ENCODE data around the gene PTPRG. TPM values are rescaled to one million over a fixed set of nuclear protein-coding genes. Genes with fewer than 3 reads are reported as not detected.

Gene PTPRG
- total RNA-seq, 1 donor from 2014 or later: 11.1 TPM

GRCh38 chr3:61524933-61525332, 36.4 kb upstream of the PTPRG start:
- no peaks in the 10 kb centered on the region for H3K36me3 ChIP-seq (ENCODE audit: control insufficient read depth, insufficient read depth, low read length)
- H3K27me3 ChIP-seq (ENCODE audit: control insufficient read depth, insufficient read depth, low read length): no peaks in the 10 kb centered on the region
- TF ChIP-seq CTCF (IDR thresholded peaks at IDR 0.05; ENCODE audit: insufficient read depth, low read length, severe bottlenecking): no peak
- DNase-seq (ENCODE audit: low read depth) (no peak), FAIRE-seq (no peak)
- H3K4me3 ChIP-seq (ENCODE audit: low read depth, low read length): no peak overlapping the region

- H3K4me3 ChIP-seq (ENCODE audit: low read depth, low read length): no peak overlapping the region
- no peak for FAIRE-seq
- no peak for DNase-seq (ENCODE audit: low read depth)
- H3K36me3 ChIP-seq (ENCODE audit: control insufficient read depth, insufficient read depth, low read length): no peaks in the 10 kb centered on the region
- no peak for TF ChIP-seq CTCF (IDR thresholded peaks at IDR 0.05; ENCODE audit: insufficient read depth, low read length, severe bottlenecking)
- peaks cover 1% of the 10 kb centered on the region for H3K27me3 ChIP-seq (ENCODE audit: control insufficient read depth, insufficient read depth, low read length)
Observed at GRCh38 chr3:61526308-61526707, 35.1 kb upstream of the PTPRG start.

GRCh38 chr3:61527011-61527410, 34.4 kb upstream of the PTPRG start:
- FAIRE-seq: no peak
- Histone ChIP-seq H3K27me3 (ENCODE audit: control insufficient read depth, insufficient read depth, low read length) (peaks cover 1% of the 10 kb centered on the region), H3K36me3 (ENCODE audit: control insufficient read depth, insufficient read depth, low read length) (no peaks in the 10 kb centered on the region), H3K4me3 (ENCODE audit: low read depth, low read length) (no peak overlapping the region)
- DNase-seq (ENCODE audit: low read depth): no peak
- TF ChIP-seq CTCF (IDR thresholded peaks at IDR 0.05; ENCODE audit: insufficient read depth, low read length, severe bottlenecking): no peak

GRCh38 chr3:61530355-61530754, 31.0 kb upstream of the PTPRG start:
- DNase-seq (ENCODE audit: low read depth) (peak; percentile 50), FAIRE-seq (no peak)
- H3K27me3 ChIP-seq (ENCODE audit: control insufficient read depth, insufficient read depth, low read length): peaks cover 1% of the 10 kb centered on the region
- TF ChIP-seq CTCF (IDR thresholded peaks at IDR 0.05; ENCODE audit: insufficient read depth, low read length, severe bottlenecking): peak; percentile 63
- no peak overlapping the region for H3K4me3 ChIP-seq (ENCODE audit: low read depth, low read length)
- no peaks in the 10 kb centered on the region for H3K36me3 ChIP-seq (ENCODE audit: control insufficient read depth, insufficient read depth, low read length)

GRCh38 chr3:61531528-61531927, 29.8 kb upstream of the PTPRG start:
- no peaks in the 10 kb centered on the region for H3K36me3 ChIP-seq (ENCODE audit: control insufficient read depth, insufficient read depth, low read length)
- DNase-seq (ENCODE audit: low read depth) (no peak), FAIRE-seq (no peak)
- no peak for TF ChIP-seq CTCF (IDR thresholded peaks at IDR 0.05; ENCODE audit: insufficient read depth, low read length, severe bottlenecking)
- peaks cover 1% of the 10 kb centered on the region for H3K27me3 ChIP-seq (ENCODE audit: control insufficient read depth, insufficient read depth, low read length)
- H3K4me3 ChIP-seq (ENCODE audit: low read depth, low read length): no peak overlapping the region

- Histone ChIP-seq H3K36me3 (ENCODE audit: control insufficient read depth, insufficient read depth, low read length) (no peaks in the 10 kb centered on the region), H3K4me3 (ENCODE audit: low read depth, low read length) (no peak overlapping the region), H3K27me3 (ENCODE audit: control insufficient read depth, insufficient read depth, low read length) (peaks cover 1% of the 10 kb centered on the region)
- no peak for TF ChIP-seq CTCF (IDR thresholded peaks at IDR 0.05; ENCODE audit: insufficient read depth, low read length, severe bottlenecking)
- DNase-seq (ENCODE audit: low read depth) (no peak), FAIRE-seq (peak; percentile 79)
Observed at GRCh38 chr3:61532739-61533500, 28.5 kb upstream of the PTPRG start.
